Measurements from ENCODE around the gene PXMP2. TPM values are rescaled to one million over a fixed set of nuclear protein-coding genes. Genes with fewer than 3 reads are reported as not detected.
A peak's percentile ranks its signal among the peaks of the same experiment; 100 is the strongest.

Gene PXMP2
- polyA plus RNA-seq, 2 of the 4 experiments (the other 2 are of a cell fraction): 18.7 to 21.3 TPM

DNA sequence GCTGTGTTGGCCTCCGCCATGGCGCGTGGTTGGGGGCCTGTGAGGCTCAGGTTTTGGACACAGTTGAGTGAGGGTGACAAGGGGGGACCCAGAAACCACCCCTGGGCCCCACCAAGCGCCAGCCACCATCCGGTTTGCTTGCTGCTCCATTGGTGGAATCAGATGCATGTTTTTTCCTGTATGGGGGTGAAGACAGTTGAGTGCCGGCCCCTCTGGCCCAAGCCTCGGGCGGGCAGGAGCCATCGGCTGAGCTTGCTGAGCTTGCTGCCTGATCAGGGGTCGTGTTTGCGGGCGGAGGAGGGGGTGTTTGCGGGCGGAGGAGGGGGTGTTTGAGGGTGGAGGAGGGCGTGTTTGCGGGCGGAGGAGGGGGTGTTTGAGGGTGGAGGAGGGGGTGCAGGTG lies 29.6 kb downstream of the PXMP2 start:
- FAIRE-seq: no peak
- POLR2A ChIA-PET: interaction anchor here (0.6 kb wide), 1 partner anchor 26 kb away, joined by 6 read pairs; no protein-coding TSS in a partner anchor
- no peak for DNase-seq (ENCODE audit: low read depth in 1 of 2, low spot score in 1 of 2)
- no peaks in the 10 kb centered on the region for H3K4me1 ChIP-seq
- no peak overlapping the region for H3K27ac ChIP-seq
- ATAC-seq: peak; percentile 3 to 22; a peak in 1 of 6 replicates
- 86% methylated on average over 9 of the region's 17 CpGs for WGBS (ENCODE audit: missing lambda C conversion rate)
- no peak overlapping the region for H3K4me2 ChIP-seq
- H3K4me3 ChIP-seq: no peak overlapping the region
- TF ChIP-seq HDAC2 (IDR thresholded peaks at IDR 0.05) (no peak), CBX8 (IDR thresholded peaks at IDR 0.05) (no peak), MAZ (IDR thresholded peaks at IDR 0.05; ENCODE audit: borderline replicate concordance, low read depth, low read length) (no peak), RAD21 (conservative IDR thresholded peaks at IDR 0.05 in 1 of 2, IDR thresholded peaks at IDR 0.05 in 1 of 2) (no peak), CHD2 (IDR thresholded peaks at IDR 0.05; ENCODE audit: low read length, partially characterized antibody) (no peak), CHD4 (IDR thresholded peaks at IDR 0.05; ENCODE audit: borderline replicate concordance) (no peak), RARB (CRISPR knock-in tag; IDR thresholded peaks at IDR 0.05) (no peak), EHMT2 (IDR thresholded peaks at IDR 0.05; ENCODE audit: low read depth) (no peak), ZSCAN20 (CRISPR knock-in tag; IDR thresholded peaks at IDR 0.05) (no peak), RCOR1 (IDR thresholded peaks at IDR 0.05; ENCODE audit: low read depth, low read length) (no peak), ZNF302 (CRISPR knock-in tag; IDR thresholded peaks at IDR 0.05) (no peak), KDM1A (IDR thresholded peaks at IDR 0.05; ENCODE audit: low read depth) (no peak), CBX2 (IDR thresholded peaks at IDR 0.05; ENCODE audit: borderline replicate concordance, low read depth) (no peak)
- TF ChIP-seq, protein P1, sequence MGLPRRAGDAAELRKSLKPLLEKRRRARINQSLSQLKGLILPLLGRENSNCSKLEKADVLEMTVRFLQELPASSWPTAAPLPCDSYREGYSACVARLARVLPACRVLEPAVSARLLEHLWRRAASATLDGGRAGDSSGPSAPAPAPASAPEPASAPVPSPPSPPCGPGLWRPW (IDR thresholded peaks at IDR 0.05): no peak
- TF ChIP-seq, protein P2, sequence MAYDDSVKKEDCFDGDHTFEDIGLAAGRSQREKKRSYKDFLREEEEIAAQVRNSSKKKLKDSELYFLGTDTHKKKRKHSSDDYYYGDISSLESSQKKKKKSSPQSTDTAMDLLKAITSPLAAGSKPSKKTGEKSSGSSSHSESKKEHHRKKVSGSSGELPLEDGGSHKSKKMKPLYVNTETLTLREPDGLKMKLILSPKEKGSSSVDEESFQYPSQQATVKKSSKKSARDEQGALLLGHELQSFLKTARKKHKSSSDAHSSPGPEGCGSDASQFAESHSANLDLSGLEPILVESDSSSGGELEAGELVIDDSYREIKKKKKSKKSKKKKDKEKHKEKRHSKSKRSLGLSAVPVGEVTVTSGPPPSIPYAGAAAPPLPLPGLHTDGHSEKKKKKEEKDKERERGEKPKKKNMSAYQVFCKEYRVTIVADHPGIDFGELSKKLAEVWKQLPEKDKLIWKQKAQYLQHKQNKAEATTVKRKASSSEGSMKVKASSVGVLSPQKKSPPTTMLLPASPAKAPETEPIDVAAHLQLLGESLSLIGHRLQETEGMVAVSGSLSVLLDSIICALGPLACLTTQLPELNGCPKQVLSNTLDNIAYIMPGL (CRISPR knock-in tag; IDR thresholded peaks at IDR 0.05; ENCODE audit: borderline replicate concordance): no peak
- H3K9me3 ChIP-seq: no peaks in the 10 kb centered on the region
- CTCF ChIA-PET: no interaction called here

DNA sequence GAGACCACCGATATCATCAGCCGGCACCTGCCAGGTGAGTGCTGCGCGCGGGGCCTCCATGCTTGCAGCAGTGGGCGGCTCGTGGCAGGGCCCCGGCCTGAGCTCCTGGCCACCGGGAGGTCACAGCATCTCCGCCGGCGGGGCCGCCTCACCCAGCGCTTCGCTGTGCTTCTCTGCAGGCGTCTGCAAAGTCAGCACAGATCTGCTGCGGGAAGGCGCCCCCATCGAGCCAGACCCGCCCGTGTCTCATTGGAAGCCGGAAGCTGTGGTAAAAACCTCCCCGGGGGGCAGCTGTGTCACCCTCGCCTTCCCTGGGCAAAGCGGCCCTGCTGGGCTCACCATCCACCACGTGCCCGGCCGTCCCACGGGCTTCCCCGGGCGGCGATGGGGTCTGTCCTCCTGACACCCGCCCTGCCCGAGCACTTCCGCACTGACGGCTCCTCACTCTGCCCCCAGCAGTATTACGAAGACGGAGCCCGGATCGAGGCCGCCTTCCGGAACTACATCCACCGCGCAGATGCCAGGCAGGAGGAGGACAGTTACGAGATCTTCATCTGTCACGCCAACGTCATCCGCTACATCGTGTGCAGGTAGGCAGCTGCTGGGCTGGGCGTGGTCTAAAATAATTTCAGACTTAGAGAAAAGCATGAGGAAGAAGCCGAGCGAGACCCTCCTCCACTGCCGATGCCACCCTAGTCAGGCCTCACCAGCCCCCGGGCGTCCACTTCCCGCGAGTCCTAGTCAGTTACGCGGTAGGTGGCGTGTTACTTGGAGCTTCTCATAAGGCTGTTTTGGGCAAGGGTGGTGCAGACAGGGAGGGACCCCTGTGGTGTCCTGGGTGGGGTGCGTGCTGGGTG lies 30.4 kb downstream of the PXMP2 start:
- H3K4me2 ChIP-seq: no peak overlapping the region
- DNase-seq (ENCODE audit: low read depth in 1 of 2, low spot score in 1 of 2): peak in 1 of 2 experiments; percentile 43
- ChIA-PET POLR2A (no interaction called here), CTCF (interaction anchor here (1.8 kb wide), 1 partner anchor 30 kb away, joined by 4 read pairs; no protein-coding TSS in a partner anchor)
- 96% methylated on average over 45 of the region's 61 CpGs for WGBS (ENCODE audit: missing lambda C conversion rate)
- no peak for FAIRE-seq
- ATAC-seq: peak; percentile 10 to 16; a peak in 4 of 6 replicates
- H3K4me1 ChIP-seq: no peaks in the 10 kb centered on the region
- H3K9me3 ChIP-seq: no peaks in the 10 kb centered on the region
- no peak overlapping the region for H3K4me3 ChIP-seq
- H3K27ac ChIP-seq: no peak overlapping the region
- TF ChIP-seq FOSB (CRISPR knock-in tag; IDR thresholded peaks at IDR 0.05) (no peak), HOXB5 (CRISPR knock-in tag; IDR thresholded peaks at IDR 0.05) (no peak), EHF (CRISPR knock-in tag; IDR thresholded peaks at IDR 0.05) (no peak), RCOR1 (IDR thresholded peaks at IDR 0.05; ENCODE audit: low read depth, low read length) (no peak), RAD21 (conservative IDR thresholded peaks at IDR 0.05 in 1 of 2, IDR thresholded peaks at IDR 0.05 in 1 of 2) (no peak), NFE2L2 (conservative IDR thresholded peaks at IDR 0.05; ENCODE audit: low read length) (no peak), HDAC2 (IDR thresholded peaks at IDR 0.05) (no peak), CBX2 (IDR thresholded peaks at IDR 0.05; ENCODE audit: borderline replicate concordance, low read depth) (no peak), JUN (IDR thresholded peaks at IDR 0.05) (no peak), FOSL2 (IDR thresholded peaks at IDR 0.05) (no peak), FOSL2 (CRISPR knock-in tag; IDR thresholded peaks at IDR 0.05) (no peak)
- TF ChIP-seq, protein P3, sequence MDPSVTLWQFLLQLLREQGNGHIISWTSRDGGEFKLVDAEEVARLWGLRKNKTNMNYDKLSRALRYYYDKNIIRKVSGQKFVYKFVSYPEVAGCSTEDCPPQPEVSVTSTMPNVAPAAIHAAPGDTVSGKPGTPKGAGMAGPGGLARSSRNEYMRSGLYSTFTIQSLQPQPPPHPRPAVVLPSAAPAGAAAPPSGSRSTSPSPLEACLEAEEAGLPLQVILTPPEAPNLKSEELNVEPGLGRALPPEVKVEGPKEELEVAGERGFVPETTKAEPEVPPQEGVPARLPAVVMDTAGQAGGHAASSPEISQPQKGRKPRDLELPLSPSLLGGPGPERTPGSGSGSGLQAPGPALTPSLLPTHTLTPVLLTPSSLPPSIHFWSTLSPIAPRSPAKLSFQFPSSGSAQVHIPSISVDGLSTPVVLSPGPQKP (IDR thresholded peaks at IDR 0.05; ENCODE audit: low read depth, low read length): no peak
